PC-9 (cell line): ENCODE data around the gene TEX55. TPM values are rescaled to one million over a fixed set of nuclear protein-coding genes. Genes with fewer than 3 reads are reported as not detected.
"Not testable (repeated sequence)": the region's sequence is repeated elsewhere in the genome, so short reads cannot be mapped to it uniquely, and the experiment has no call there.

Source experiments
- BruUV-seq: library from RNA; stranded (reverse); fragments of 400-500 nt; replicated peaks from 2 replicates; lab custom pipeline; 2021; lab: Mats Ljungman, UMichigan
- CTCF ChIA-PET: fragments of 300-600 bp; sonication (Branson Sonifier 250); formaldehyde crosslinking; loops from one replicate; lab custom pipeline; 2022; ENCODE audit warnings: antibody characterized with exemption; lab: Charles Lee
- POLR2A ChIA-PET: fragments of 300-600 bp; sonication (Branson Sonifier 250); formaldehyde crosslinking; loops from one replicate; lab custom pipeline; 2022; ENCODE audit warnings: antibody characterized with exemption; ENCODE audit not compliant: unreplicated experiment; lab: Charles Lee
- DNase-seq, 2 experiments: peaks; one replicate each; pipeline versions ENCODE4 v3.0.0 to v3.0.0-alpha.2; 2015 to 2022; ENCODE audit warnings: mixed read lengths in 1 of 2
- H2AFZ ChIP-seq: fragments of 200-600 bp; sonication (generic); 2 replicates; pipeline ENCODE4 v1.8.1; 2017; ENCODE audit warnings: antibody characterized with exemption
- H3F3A ChIP-seq: fragments of 200-600 bp; sonication (generic); 2 replicates; pipeline ENCODE4 v1.8.1; 2017; ENCODE audit warnings: antibody characterized with exemption, mild to moderate bottlenecking, low read depth; ENCODE audit not compliant: insufficient read depth
- H3K27ac ChIP-seq: fragments of 200-600 bp; sonication (generic); 2 replicates; pipeline ENCODE4 v1.6.1; 2016; ENCODE audit warnings: mixed run types
- H3K27me3 ChIP-seq: fragments of 200-600 bp; sonication (generic); 2 replicates; pipeline ENCODE4 v1.6.1; 2016; ENCODE audit warnings: low read depth, mixed run types; ENCODE audit not compliant: insufficient read depth
- H3K36me3 ChIP-seq: fragments of 200-600 bp; sonication (generic); 2 replicates; pipeline ENCODE4 v1.6.1; 2016; ENCODE audit warnings: low read depth, mixed run types
- H3K4me1 ChIP-seq: fragments of 200-600 bp; sonication (generic); replicated peaks from 2 replicates; pipeline ENCODE4 v1.6.1; 2016; ENCODE audit warnings: mixed run types; ENCODE audit not compliant: insufficient read depth
- H3K4me2 ChIP-seq: fragments of 200-600 bp; sonication (generic); 2 replicates; pipeline ENCODE4 v1.6.1; 2017; ENCODE audit warnings: mixed run types
- H3K4me3 ChIP-seq: fragments of 200-600 bp; sonication (generic); 2 replicates; pipeline ENCODE4 v1.6.1; 2016; ENCODE audit warnings: mixed run types
- H3K79me2 ChIP-seq: fragments of 200-600 bp; sonication (generic); 2 replicates; pipeline ENCODE4 v1.6.1; 2017; ENCODE audit warnings: low read depth, mixed run types
- H3K9me2 ChIP-seq: fragments of 200-600 bp; sonication (generic); 2 replicates; pipeline ENCODE4 v1.8.1; 2017; ENCODE audit warnings: mild to moderate bottlenecking; ENCODE audit not compliant: insufficient read depth
- H3K9me3 ChIP-seq: fragments of 200-600 bp; sonication (generic); 2 replicates; pipeline ENCODE4 v1.8.1; 2016; ENCODE audit warnings: low read depth; ENCODE audit not compliant: insufficient read depth
- H4K20me1 ChIP-seq: fragments of 200-600 bp; sonication (generic); 2 replicates; pipeline ENCODE4 v1.8.1; 2017; ENCODE audit not compliant: insufficient read depth
- CTCF ChIP-seq: fragments of 200-600 bp; sonication (generic); conservative IDR thresholded peaks from 2 replicates; pipeline ENCODE4 v1.6.1; 2017; ENCODE audit warnings: mixed run types, antibody characterized with exemption, mild to moderate bottlenecking, moderate library complexity
- EZH2 ChIP-seq: fragments of 200-600 bp; sonication (generic); IDR thresholded peaks from 2 replicates; pipeline ENCODE4 v1.8.0; 2017; ENCODE audit warnings: antibody characterized with exemption, low read depth
- intact Hi-C: fragments of 100-400 bp; cut with micrococcal nuclease; formaldehyde crosslinking; loops from one replicate; pipeline ENCODE4 v1.10.0; 2022; ENCODE audit not compliant: unreplicated experiment
- total RNA-seq: library from RNA; stranded (reverse); gene quantifications from 2 replicates; pipeline ENCODE4 v1.2.3, GENCODE V29; 2021

Gene TEX55
- total RNA-seq, 1 experiment from 2014 or later: not detected

GRCh38 chr3:119161240-119161639, 15.3 kb downstream of the TEX55 start:
- no peaks in the 10 kb centered on the region for H3K27me3 ChIP-seq
- no peaks in the 10 kb centered on the region for H3K79me2 ChIP-seq
- H3K4me1 ChIP-seq: peaks cover 33% of the 10 kb centered on the region
- peak overlapping the region; percentile 84 for H3K27ac ChIP-seq
- H3K4me3 ChIP-seq: no peak overlapping the region
- BruUV-seq: no TSS peak
- no peaks in the 10 kb centered on the region for H3K9me2 ChIP-seq
- H4K20me1 ChIP-seq: no peaks in the 10 kb centered on the region
- peak overlapping the region; percentile 53 for H3K4me2 ChIP-seq
- CTCF ChIA-PET: no interaction called here
- no peaks in the 10 kb centered on the region for H3K36me3 ChIP-seq
- POLR2A ChIA-PET: interaction anchor here (0.6 to 0.7 kb wide), 4 partner anchors 45 to 934 kb away, joined by 3 to 5 read pairs (median 4); no protein-coding TSS in a partner anchor
- intact Hi-C loops: no loop called here
- H3K9me3 ChIP-seq: no peaks in the 10 kb centered on the region; the same call in 1 of the 2 replicates
- 0 out of 2 replicates have a peak overlapping the region, but pooled peaks have one; percentile 52 for H2AFZ ChIP-seq
- TF ChIP-seq EZH2: no peak
- TF ChIP-seq CTCF: no peak
- H3F3A ChIP-seq: peaks cover 12% of the 10 kb centered on the region; the same call in 1 of the 2 replicates
- peak in 1 of 2 experiments; percentile 77 for DNase-seq

- Histone ChIP-seq H3F3A (peaks cover 12% of the 10 kb centered on the region; the same call in 1 of the 2 replicates), H3K4me1 (peaks cover 28% of the 10 kb centered on the region)
- POLR2A ChIA-PET, H3K9me3 ChIP-seq, DNase-seq, H2AFZ ChIP-seq, H3K27me3 ChIP-seq, H4K20me1 ChIP-seq, H3K79me2 ChIP-seq, intact Hi-C loops, H3K4me3 ChIP-seq, H3K4me2 ChIP-seq, CTCF ChIA-PET, BruUV-seq, H3K27ac ChIP-seq, H3K36me3 ChIP-seq, H3K9me2 ChIP-seq: not testable (repeated sequence)
Observed at GRCh38 chr3:119164745-119165144, 18.8 kb downstream of the TEX55 start.

DNA sequence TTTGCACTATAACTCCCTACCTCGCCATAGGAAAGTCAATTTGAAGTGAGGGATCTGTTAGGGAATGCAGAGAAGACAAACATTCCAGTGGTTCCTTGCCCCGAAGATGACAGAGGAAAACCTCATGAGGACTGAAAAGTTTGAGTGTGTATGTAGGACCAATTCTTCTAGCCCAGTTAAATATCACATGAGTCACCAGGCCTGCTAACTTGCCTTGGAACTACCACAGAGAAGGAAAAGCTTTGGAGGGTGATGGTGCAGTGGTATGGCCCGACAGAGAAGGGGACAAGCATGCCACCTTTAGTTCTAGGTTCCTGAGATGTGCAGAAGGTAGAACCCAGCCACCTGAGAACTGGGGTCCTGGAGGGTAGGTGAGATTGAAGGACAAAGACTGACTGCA, 24.9 kb downstream of the TEX55 start:
- no peaks in the 10 kb centered on the region for H4K20me1 ChIP-seq
- H2AFZ ChIP-seq: no peak overlapping the region
- no peak overlapping the region for H3K27ac ChIP-seq
- H3K79me2 ChIP-seq: no peaks in the 10 kb centered on the region
- H3K4me3 ChIP-seq: no peak overlapping the region
- no TSS peak for BruUV-seq
- CTCF ChIA-PET: no interaction called here
- peaks cover 4% of the 10 kb centered on the region for H3F3A ChIP-seq
- H3K4me1 ChIP-seq: peaks cover 5% of the 10 kb centered on the region
- TF ChIP-seq CTCF: no peak
- no peak for TF ChIP-seq EZH2
- no peaks in the 10 kb centered on the region for H3K9me2 ChIP-seq
- POLR2A ChIA-PET: no interaction called here
- DNase-seq: no peak
- H3K36me3 ChIP-seq: no peaks in the 10 kb centered on the region
- intact Hi-C loops: no loop called here
- no peak overlapping the region for H3K4me2 ChIP-seq
- no peaks in the 10 kb centered on the region for H3K27me3 ChIP-seq
- no peaks in the 10 kb centered on the region for H3K9me3 ChIP-seq

DNA sequence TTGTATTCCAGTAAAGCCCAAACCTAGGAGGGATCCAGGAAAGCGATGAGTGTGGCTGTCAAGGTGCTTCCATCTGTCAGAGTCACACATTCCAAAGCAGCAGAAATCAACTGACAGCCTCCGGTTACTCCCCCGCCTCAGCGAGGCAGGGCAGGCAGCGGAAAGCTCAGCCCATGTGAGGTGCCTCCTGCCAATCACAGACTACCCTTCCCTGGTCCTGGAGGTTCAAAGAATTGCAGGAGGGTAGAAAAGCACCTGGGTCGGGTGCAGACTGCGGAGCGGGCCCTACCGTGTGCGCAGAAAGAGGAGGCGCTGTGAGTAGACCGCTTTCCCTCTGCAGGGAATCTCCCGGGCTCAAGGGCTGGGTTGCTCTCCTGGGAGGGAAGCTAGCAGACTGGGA, 27.4 kb downstream of the TEX55 start, which contains the start of gene UPK1B:
TSS of gene UPK1B (plus strand) at position 274 of the 400 bp plus-strand sequence. CDS start 13,144 bp downstream, outside the sequence.
- peaks cover 23% of the 10 kb centered on the region for H3K4me1 ChIP-seq
- intact Hi-C loops: no loop called here
- no peaks in the 10 kb centered on the region for H4K20me1 ChIP-seq
- H3F3A ChIP-seq: peaks cover 23% of the 10 kb centered on the region
- TF ChIP-seq CTCF (no peak), EZH2 (no peak)
- H3K9me3 ChIP-seq: no peaks in the 10 kb centered on the region
- H3K27me3 ChIP-seq: no peaks in the 10 kb centered on the region
- H3K4me2 ChIP-seq: no peak within 1 kb of the TSS
- no peak within 1 kb of the TSS for H2AFZ ChIP-seq
- ChIA-PET CTCF (no interaction called here), POLR2A (no interaction called here)
- no TSS peak for BruUV-seq
- no peak within 1 kb of the TSS for H3K27ac ChIP-seq
- no peak within 1 kb of the TSS for H3K4me3 ChIP-seq
- no peaks in the 10 kb centered on the region for H3K79me2 ChIP-seq
- no peaks in the 10 kb centered on the region for H3K9me2 ChIP-seq
- no peak for DNase-seq
- H3K36me3 ChIP-seq: no peaks in the 10 kb centered on the region
